Activated T-helper 1 cell treated with anti-CD3 and anti-CD28 coated beads, Interleukin-2, amount 50 U/mL, for 16 hours (primary cell): ENCODE data around the gene CRYZL1.
A peak's percentile ranks its signal among the peaks of the same experiment; 100 is the strongest.

Experiments
- DNase-seq, 2 donors: peaks; one replicate each; pipeline ENCODE4 v3.0.0-alpha.2; 2020; ENCODE audit warnings: low read depth in 1 of 2, low spot score in 1 of 2

The CRYZL1 gene

DNA sequence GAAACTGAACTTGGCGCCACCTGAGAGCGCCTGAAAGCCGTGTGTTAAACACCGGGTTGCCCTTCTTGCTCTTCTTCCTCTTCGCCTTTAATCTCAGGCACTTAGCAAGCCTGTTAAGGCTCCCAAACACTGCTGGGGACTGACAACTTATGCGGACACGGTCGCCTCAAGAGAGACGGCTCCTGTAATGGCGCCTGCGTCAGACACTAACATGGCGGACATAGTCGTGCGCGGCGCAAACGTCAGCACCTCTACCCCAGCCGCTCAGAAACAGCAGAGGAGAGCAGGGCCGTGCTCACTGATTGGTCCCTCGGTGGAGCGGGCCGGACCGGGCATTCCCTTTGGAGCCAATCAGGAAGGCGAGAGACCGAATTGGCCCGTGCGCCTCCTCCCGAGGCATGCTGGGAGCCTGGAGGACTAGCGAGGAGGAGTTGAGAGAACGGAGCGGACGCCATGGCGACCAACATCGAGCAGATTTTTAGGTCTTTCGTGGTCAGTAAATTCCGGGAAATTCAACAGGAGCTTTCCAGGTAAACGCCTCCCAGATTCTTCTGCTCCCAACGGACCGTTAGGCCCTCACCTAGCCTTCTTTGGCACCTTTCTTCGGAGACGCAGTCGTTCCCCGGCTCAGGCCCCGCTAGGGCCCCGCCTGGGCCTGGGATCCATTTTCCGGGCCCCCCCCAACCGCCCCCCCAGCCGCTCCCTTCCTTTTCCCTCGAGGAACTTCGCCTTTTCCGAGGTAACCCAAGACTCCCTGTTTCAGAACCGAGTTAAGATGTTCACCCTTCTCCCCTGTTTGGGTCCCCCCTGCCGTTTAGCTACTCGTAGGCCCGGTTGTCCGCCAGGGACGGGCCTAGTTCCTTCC lies 98.7 kb downstream of the CRYZL1 start, which contains the start of gene SON:
Gene SON (plus strand): TSS at position 399 of the 865 bp plus-strand sequence. CDS start 55 bp downstream, at position 454.
- DNase-seq, result peak; percentile 92 to 97

DNA sequence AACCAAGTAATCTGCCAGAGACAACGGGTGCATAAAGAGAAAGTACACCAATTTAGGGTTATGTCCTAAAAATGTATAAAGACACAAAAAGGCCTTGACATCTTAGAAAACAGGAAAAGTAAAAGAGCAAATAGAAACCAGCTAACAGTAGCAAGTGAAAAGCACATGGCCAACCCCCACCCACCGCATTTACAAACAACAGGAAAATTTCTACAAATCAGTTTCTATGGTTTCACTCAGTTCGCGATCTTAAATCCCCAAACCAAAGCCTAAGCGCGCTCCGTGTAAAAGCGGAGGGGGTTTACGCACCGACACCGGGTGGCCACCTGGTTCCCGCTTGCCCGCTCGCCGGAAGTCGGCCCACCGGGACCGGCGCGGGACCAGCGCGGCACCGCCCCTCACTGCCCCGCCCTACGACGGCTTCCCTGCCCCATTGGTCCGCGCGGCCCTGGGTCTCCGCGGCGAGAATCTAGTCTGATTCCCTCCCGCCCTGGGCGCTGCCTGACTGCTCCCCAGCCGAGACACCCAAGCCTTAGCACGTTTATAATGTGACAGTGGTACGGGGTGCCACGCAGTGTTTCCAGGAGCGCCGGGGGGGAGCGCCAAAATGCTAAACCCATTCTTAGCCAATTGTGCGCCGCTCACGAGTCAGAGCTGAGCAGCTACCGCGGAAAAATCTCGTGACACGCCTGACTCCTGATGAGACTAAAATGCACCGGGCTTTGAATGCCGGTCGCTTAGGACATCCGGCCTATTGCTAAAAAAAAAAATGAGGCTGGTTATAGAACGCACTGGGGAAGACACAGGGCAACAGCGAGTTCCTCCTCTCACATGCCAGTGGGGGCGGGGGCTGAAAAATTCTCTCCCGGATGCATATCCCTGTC lies 99.5 kb downstream of the CRYZL1 start, which contains the start of gene GART:
Gene GART (minus strand): TSS at position 362 of the 884 bp plus-strand sequence. CDS start 2,802 bp downstream, outside the sequence.
- DNase-seq, result peak; percentile 64 to 77

- DNase-seq, result no peak
These were observed 100.3 kb downstream of the CRYZL1 start for GRCh38 chr21:33541105-33541711.

GRCh38 chr21:33540711-33541104 lies 100.8 kb downstream of the CRYZL1 start:
- DNase-seq, result no peak

- no peak for DNase-seq
These were observed 101.9 kb downstream of the CRYZL1 start for GRCh38 chr21:33539616-33540015.
